PFSK-1 (cell line): Measurements from ENCODE around the gene PRDM11.

ENCODE experiments used
- FOXP2 ChIP-seq: optimal IDR thresholded peaks from 2 replicates; pipeline ENCODE3; 2011; ENCODE audit warnings: borderline replicate concordance, control low read depth, inconsistent platforms; ENCODE audit not compliant: insufficient read depth; ENCODE audit errors: extremely low read length, extremely low read depth
- POLR2AphosphoS5 ChIP-seq: IDR thresholded peaks from 2 replicates; pipeline ENCODE4 v1.6.1; 2012; ENCODE audit warnings: low read depth, mild to moderate bottlenecking, control low read depth, low read length, moderate library complexity
- SIN3A ChIP-seq: IDR thresholded peaks from 2 replicates; pipeline ENCODE4 v1.6.1; 2012; ENCODE audit warnings: mild to moderate bottlenecking, low read length, moderate library complexity, borderline replicate concordance; ENCODE audit not compliant: insufficient read depth
- TAF1 ChIP-seq: IDR thresholded peaks from 2 replicates; pipeline ENCODE4 v1.6.1; 2012; ENCODE audit warnings: low read length, control low read depth, borderline replicate concordance; ENCODE audit not compliant: insufficient read depth
- TF ChIP-seq, protein P1 (sequence below), 2 experiments: IDR thresholded peaks; 2 replicates each; pipeline versions ENCODE4 v1.6.1 to v1.8.0; 2011 to 2012; ENCODE audit warnings: low read depth in 2 of 2, low read length in 2 of 2, control low read depth in 1 of 2, inconsistent platforms in 1 of 2, mild to moderate bottlenecking in 1 of 2, moderate library complexity in 1 of 2; ENCODE audit not compliant: insufficient read depth in 1 of 2

DNA sequence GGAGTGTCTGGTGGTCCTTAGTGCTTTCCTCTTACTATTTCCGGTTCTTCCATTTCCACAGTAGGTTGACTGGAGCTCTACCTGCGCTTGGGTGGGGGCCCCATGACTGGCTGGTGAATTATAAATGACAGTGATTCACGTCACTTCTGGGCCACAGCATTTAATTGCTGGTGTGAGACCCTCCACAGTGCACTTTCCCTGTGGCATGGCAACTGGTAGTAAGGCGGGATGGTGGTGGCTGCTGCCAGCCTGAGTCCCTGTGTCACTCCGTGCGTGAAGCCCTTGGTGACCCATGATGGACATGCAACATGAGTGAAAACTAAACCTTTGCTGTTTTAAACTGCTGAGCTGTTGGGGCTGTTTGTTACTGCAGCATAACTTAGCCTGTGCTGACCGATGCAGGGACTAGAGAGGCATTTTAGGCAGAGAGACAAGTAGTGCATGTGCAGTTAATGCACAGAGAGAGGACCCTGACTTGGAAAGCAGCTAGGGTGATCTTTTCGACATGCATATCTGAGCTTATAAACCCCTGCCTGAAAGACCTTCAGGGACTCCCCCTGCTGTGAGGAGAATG, 3.1 kb downstream of the PRDM11 start:
- TF ChIP-seq POLR2AphosphoS5 = no peak
- no peak for TF ChIP-seq SIN3A
- no peak for TF ChIP-seq FOXP2
- TF ChIP-seq, protein P1, sequence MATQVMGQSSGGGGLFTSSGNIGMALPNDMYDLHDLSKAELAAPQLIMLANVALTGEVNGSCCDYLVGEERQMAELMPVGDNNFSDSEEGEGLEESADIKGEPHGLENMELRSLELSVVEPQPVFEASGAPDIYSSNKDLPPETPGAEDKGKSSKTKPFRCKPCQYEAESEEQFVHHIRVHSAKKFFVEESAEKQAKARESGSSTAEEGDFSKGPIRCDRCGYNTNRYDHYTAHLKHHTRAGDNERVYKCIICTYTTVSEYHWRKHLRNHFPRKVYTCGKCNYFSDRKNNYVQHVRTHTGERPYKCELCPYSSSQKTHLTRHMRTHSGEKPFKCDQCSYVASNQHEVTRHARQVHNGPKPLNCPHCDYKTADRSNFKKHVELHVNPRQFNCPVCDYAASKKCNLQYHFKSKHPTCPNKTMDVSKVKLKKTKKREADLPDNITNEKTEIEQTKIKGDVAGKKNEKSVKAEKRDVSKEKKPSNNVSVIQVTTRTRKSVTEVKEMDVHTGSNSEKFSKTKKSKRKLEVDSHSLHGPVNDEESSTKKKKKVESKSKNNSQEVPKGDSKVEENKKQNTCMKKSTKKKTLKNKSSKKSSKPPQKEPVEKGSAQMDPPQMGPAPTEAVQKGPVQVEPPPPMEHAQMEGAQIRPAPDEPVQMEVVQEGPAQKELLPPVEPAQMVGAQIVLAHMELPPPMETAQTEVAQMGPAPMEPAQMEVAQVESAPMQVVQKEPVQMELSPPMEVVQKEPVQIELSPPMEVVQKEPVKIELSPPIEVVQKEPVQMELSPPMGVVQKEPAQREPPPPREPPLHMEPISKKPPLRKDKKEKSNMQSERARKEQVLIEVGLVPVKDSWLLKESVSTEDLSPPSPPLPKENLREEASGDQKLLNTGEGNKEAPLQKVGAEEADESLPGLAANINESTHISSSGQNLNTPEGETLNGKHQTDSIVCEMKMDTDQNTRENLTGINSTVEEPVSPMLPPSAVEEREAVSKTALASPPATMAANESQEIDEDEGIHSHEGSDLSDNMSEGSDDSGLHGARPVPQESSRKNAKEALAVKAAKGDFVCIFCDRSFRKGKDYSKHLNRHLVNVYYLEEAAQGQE (IDR thresholded peaks at IDR 0.05; ENCODE audit: insufficient read depth in 1 of 2, low read depth in 2 of 2, low read length in 2 of 2) = no peak
- TF ChIP-seq TAF1 = no peak
